Hepatocyte (in vitro differentiated cells): ENCODE results near the gene SHLD2. TPM values are rescaled to one million over a fixed set of nuclear protein-coding genes. Genes with fewer than 3 reads are reported as not detected.

ENCODE experiments used
- DNase-seq: peaks from one replicate; pipeline ENCODE4 v3.0.0-alpha.2; 2016; ENCODE audit warnings: low spot score
- H2AFZ ChIP-seq: fragments of 200-600 bp; sonication (generic); 2 replicates; pipeline ENCODE4 v1.6.0; 2016; ENCODE audit warnings: antibody characterized with exemption, mild to moderate bottlenecking
- H3K27ac ChIP-seq: fragments of 200-600 bp; sonication (generic); 2 replicates; pipeline ENCODE4 v1.5.1; 2016; ENCODE audit warnings: mild to moderate bottlenecking
- H3K27me3 ChIP-seq: fragments of 200-600 bp; sonication (generic); 2 replicates; pipeline ENCODE4 v1.6.1; 2016
- H3K36me3 ChIP-seq: fragments of 200-600 bp; sonication (generic); replicated peaks from 2 replicates; pipeline ENCODE4 v1.5.1; 2016; ENCODE audit warnings: low read depth; ENCODE audit not compliant: insufficient read depth
- H3K4me1 ChIP-seq: fragments of 200-600 bp; sonication (generic); 2 replicates; pipeline ENCODE4 v1.5.1; 2016; ENCODE audit warnings: mild to moderate bottlenecking, moderate library complexity; ENCODE audit not compliant: insufficient read depth
- H3K4me2 ChIP-seq: fragments of 200-600 bp; sonication (generic); 2 replicates; pipeline ENCODE4 v1.6.0; 2016
- H3K4me3 ChIP-seq: fragments of 200-600 bp; sonication (generic); 2 replicates; pipeline ENCODE4 v1.5.1; 2016; ENCODE audit warnings: mild to moderate bottlenecking
- H3K79me2 ChIP-seq: fragments of 200-600 bp; sonication (generic); 2 replicates; pipeline ENCODE4 v1.6.0; 2017; ENCODE audit warnings: mild to moderate bottlenecking
- H3K9me2 ChIP-seq: fragments of 200-600 bp; sonication (generic); replicated peaks from 2 replicates; pipeline ENCODE4 v1.6.0; 2017; ENCODE audit warnings: mild to moderate bottlenecking; ENCODE audit not compliant: insufficient read depth
- H3K9me3 ChIP-seq: fragments of 200-600 bp; sonication (generic); 2 replicates; pipeline ENCODE4 v1.5.1; 2016; ENCODE audit warnings: low read depth, mild to moderate bottlenecking
- H4K20me1 ChIP-seq: fragments of 200-600 bp; sonication (generic); 2 replicates; pipeline ENCODE4 v1.6.0; 2016; ENCODE audit warnings: mild to moderate bottlenecking; ENCODE audit not compliant: insufficient read depth, poor library complexity, severe bottlenecking
- EZH2 ChIP-seq: fragments of 200-600 bp; sonication (generic); IDR thresholded peaks from 2 replicates; pipeline ENCODE4 v1.6.1; 2016; ENCODE audit warnings: antibody characterized with exemption, mild to moderate bottlenecking, borderline replicate concordance
- EZH2phosphoT487 ChIP-seq: fragments of 200-600 bp; sonication (generic); IDR thresholded peaks from one replicate; pipeline ENCODE4 v1.6.1; 2018; ENCODE audit warnings: antibody characterized with exemption, mild to moderate bottlenecking, low read depth, moderate library complexity; ENCODE audit not compliant: unreplicated experiment, severe bottlenecking
- WGBS: methylation state at CpG from one replicate; pipeline ENCODE4 v1.1.6; 2016; ENCODE audit warnings: low lambda C conversion rate; ENCODE audit errors: missing lambda C conversion rate; 5-methylcytosine and 5-hydroxymethylcytosine counted together
- polyA plus RNA-seq: library from polyadenylated mRNA; unstranded; fragments of >200 nt; fragmentation: Nextera tagmentation; extraction: Ambion mirVana; gene quantifications from 2 replicates; pipeline ENCODE4 v1.2.1, GENCODE V29; 2016
- total RNA-seq: library from RNA; depleted of rRNA; stranded (reverse); fragments of >200 nt; gene quantifications from 2 replicates; pipeline ENCODE4 v1.2.3, GENCODE V29; 2014
- TF ChIP-seq, protein P1 (sequence below): fragments of 200-600 bp; sonication (generic); IDR thresholded peaks from 2 replicates; pipeline ENCODE4 v1.5.1; 2016; ENCODE audit warnings: antibody characterized with exemption, mild to moderate bottlenecking; ENCODE audit not compliant: poor library complexity

SHLD2 gene
- total and polyA plus RNA-seq, 2 experiments from 2014 or later: 22.9 to 44.5 TPM

DNA sequence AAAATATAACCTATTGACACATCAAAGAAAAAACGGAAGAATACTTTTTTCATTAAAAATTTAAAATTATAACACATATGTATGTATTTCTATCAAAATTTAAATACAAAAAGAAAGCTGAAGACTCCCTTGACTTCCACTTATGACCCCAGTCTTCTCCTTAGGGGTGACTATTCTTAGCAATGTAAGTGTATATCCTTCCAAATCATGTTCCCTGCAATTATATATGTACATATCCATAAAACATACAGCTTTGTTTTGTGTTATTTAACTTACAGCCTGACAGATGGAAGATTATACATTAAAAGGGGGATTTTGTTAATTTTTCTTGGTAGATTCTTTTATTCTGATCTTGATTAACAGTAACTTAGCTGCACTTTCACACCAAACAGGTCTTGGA is 9.5 kb upstream of the SHLD2 start:
- H3K79me2 ChIP-seq: peaks cover 76% of the 10 kb centered on the region
- TF ChIP-seq EZH2phosphoT487: no peak
- TF ChIP-seq, protein P1, sequence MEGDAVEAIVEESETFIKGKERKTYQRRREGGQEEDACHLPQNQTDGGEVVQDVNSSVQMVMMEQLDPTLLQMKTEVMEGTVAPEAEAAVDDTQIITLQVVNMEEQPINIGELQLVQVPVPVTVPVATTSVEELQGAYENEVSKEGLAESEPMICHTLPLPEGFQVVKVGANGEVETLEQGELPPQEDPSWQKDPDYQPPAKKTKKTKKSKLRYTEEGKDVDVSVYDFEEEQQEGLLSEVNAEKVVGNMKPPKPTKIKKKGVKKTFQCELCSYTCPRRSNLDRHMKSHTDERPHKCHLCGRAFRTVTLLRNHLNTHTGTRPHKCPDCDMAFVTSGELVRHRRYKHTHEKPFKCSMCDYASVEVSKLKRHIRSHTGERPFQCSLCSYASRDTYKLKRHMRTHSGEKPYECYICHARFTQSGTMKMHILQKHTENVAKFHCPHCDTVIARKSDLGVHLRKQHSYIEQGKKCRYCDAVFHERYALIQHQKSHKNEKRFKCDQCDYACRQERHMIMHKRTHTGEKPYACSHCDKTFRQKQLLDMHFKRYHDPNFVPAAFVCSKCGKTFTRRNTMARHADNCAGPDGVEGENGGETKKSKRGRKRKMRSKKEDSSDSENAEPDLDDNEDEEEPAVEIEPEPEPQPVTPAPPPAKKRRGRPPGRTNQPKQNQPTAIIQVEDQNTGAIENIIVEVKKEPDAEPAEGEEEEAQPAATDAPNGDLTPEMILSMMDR: no peak
- TF ChIP-seq EZH2: no peak
- H3K4me1 ChIP-seq: peaks cover 25% of the 10 kb centered on the region
- no peaks in the 10 kb centered on the region for H3K9me2 ChIP-seq
- DNase-seq: no peak
- no peaks in the 10 kb centered on the region for H3K9me3 ChIP-seq
- H3K4me2 ChIP-seq: no peak overlapping the region
- no peaks in the 10 kb centered on the region for H3K36me3 ChIP-seq
- no peaks in the 10 kb centered on the region for H3K27me3 ChIP-seq
- no peak overlapping the region for H3K4me3 ChIP-seq
- H2AFZ ChIP-seq: no peak overlapping the region
- no peak overlapping the region for H3K27ac ChIP-seq
- WGBS: 97% methylated on average over 1 of the region's 1 CpG
- peaks cover 27% of the 10 kb centered on the region for H4K20me1 ChIP-seq

DNA sequence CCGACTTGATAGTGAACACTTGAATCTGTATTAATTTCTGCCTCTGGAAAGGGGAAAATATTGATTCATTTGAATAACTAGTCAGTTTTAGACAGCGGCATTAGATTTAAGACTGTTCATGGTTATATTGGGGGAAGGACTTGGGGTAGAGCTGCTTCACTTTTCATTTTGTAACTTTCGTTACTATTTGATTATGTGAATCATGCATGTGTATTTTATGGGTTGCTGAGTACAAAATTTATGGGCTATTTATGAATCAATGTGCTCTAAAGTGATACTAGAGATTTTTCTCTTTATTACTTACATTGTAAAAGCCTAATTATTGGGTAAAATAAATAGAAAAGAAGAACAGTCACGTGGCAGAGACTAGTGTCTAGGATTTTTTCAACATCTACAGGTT is 5.3 kb upstream of the SHLD2 start:
- DNase-seq: no peak
- no peaks in the 10 kb centered on the region for H3K9me3 ChIP-seq
- H3K27me3 ChIP-seq: no peaks in the 10 kb centered on the region
- H3K4me1 ChIP-seq: peaks cover 26% of the 10 kb centered on the region
- 79% methylated on average over 4 of the region's 4 CpGs for WGBS
- peak overlapping the region; percentile 84 for H3K4me2 ChIP-seq
- no peak for TF ChIP-seq EZH2phosphoT487
- H4K20me1 ChIP-seq: peaks cover 51% of the 10 kb centered on the region
- H3K9me2 ChIP-seq: no peaks in the 10 kb centered on the region
- peaks cover 94% of the 10 kb centered on the region for H3K79me2 ChIP-seq
- H3K4me3 ChIP-seq: no peak overlapping the region
- H3K27ac ChIP-seq: no peak overlapping the region
- no peak overlapping the region for H2AFZ ChIP-seq
- no peaks in the 10 kb centered on the region for H3K36me3 ChIP-seq

DNA sequence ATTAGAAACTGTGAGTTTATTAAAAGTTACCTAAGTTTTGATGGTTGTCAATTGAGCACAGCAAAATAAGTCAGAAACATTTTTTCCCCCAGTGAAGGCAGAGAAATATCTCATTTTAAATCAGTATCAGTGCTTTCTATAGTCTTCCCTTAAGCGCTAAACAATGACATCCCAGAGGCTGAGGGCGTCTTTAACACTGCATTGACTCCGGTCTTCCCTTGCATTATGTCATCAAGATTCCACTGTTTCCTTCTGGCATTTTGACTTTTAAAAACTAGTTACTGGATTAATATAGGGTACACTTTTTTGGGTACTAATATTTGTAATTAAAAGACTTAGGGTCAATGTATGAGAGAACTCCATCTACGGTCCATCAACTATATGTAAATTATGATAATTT is 4.2 kb upstream of the SHLD2 start:
- H3K4me2 ChIP-seq: peak overlapping the region; percentile 84

DNA sequence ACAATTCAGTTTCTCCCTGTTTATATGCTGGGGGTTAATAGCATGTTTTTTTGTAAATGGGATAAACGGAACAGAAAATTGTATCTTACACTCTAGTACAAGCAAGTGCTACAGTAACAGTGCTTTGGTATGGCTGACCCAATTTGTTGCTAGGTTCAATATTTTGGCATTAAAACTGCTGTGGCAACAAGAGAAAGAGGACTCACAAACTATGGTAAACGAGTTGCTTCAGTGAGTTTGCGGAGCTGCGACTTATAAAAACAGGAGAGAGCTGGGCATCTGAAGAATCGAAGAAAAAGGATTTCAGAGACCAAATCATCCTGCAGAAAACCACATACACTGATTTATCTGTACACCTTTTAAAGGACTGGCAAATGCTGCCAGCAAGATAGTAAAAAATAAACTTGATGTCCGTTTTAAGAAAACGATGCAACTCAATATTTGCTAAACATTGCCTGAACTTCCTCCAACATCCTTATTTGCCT is 2.6 kb upstream of the SHLD2 start:
- no peaks in the 10 kb centered on the region for H3K9me2 ChIP-seq
- peaks cover 87% of the 10 kb centered on the region for H3K79me2 ChIP-seq
- peaks cover 36% of the 10 kb centered on the region for H3K4me1 ChIP-seq
- H4K20me1 ChIP-seq: peaks cover 42% of the 10 kb centered on the region
- 11% methylated on average over 7 of the region's 7 CpGs for WGBS
- no peaks in the 10 kb centered on the region for H3K9me3 ChIP-seq
- DNase-seq: peak; percentile 15
- peak overlapping the region; percentile 97 for H3K27ac ChIP-seq
- H3K4me3 ChIP-seq: peak overlapping the region; percentile 57
- peak overlapping the region; percentile 84 for H3K4me2 ChIP-seq
- H2AFZ ChIP-seq: no peak overlapping the region
- no peaks in the 10 kb centered on the region for H3K27me3 ChIP-seq
- TF ChIP-seq, protein P1: no peak
- TF ChIP-seq EZH2 (no peak), EZH2phosphoT487 (no peak)
- no peaks in the 10 kb centered on the region for H3K36me3 ChIP-seq

More for the DNA sequence above, 4.2 kb upstream of the SHLD2 start:
- Histone ChIP-seq H2AFZ (no peak overlapping the region), H3K9me3 (no peaks in the 10 kb centered on the region), H3K79me2 (peaks cover 87% of the 10 kb centered on the region), H3K9me2 (no peaks in the 10 kb centered on the region), H3K4me1 (peaks cover 28% of the 10 kb centered on the region), H3K4me3 (no peak overlapping the region), H3K36me3 (no peaks in the 10 kb centered on the region), H4K20me1 (peaks cover 48% of the 10 kb centered on the region), H3K27me3 (no peaks in the 10 kb centered on the region), H3K27ac (no peak overlapping the region)
- 76% methylated on average over 4 of the region's 4 CpGs for WGBS
- no peak for TF ChIP-seq EZH2phosphoT487
- TF ChIP-seq EZH2: no peak
- TF ChIP-seq, protein P1: no peak
- no peak for DNase-seq
